Measurements from ENCODE around the gene IGF2BP1.

DNA sequence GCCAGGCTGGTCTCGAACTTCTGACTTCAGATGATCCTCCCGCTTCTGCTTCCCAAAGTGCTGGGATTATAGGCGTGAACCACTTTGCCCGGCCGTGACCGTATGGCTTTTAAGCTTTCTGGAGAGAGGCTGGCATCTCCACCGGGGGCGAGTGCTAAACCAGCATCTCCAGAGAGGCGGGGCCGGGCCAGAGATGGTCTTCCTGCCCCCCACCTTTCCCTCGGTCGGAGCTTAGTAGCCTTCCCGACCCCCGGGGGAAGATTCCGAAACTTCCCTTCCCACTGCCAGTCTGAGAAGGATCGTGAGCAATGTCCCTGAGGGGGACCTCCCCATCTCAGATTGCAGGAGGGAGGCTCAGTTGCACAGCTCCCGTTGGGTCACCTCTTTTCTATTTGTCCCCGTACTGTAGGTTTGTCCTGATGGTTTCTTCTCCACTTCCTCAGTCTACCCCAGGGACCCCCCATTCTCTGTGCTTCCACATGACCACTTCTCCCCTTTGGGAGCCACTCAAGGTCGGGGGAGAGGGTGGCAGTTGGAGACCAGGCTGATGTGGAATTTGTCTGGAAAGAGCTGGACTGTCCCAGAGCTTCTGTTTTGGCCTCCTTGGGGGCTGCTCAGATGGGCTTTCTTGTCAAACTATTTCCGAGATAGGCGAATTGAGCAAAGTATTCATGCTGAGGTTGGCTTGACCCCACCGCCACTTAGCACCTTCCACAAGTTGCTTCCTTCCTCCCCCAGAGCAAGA lies 18.2 kb downstream of the IGF2BP1 start:
- TF ChIP-seq CTCF (IDR thresholded peaks at IDR 0.05; ENCODE audit: insufficient read depth, low read depth, low read length) (no peak), EZH2 (IDR thresholded peaks at IDR 0.05; ENCODE audit: insufficient read depth, low read length) (no peak)

Data from astrocyte (in vitro differentiated cells and primary cell).